ENCODE results near the gene DHRS1. TPM values are rescaled to one million over a fixed set of nuclear protein-coding genes. Genes with fewer than 3 reads are reported as not detected.

The DHRS1 gene
- total RNA-seq, 1 experiment from 2014 or later, result 34.7 TPM

- intact Hi-C loops (cut with micrococcal nuclease), result no loop called here
- H4K20me1 ChIP-seq (ENCODE audit: insufficient read depth), result no peaks in the 10 kb centered on the region
- ATAC-seq (no peak), DNase-seq (ENCODE audit: low read depth, low spot score) (no peak)
- POLR2A ChIA-PET, result no interaction called here
- RAD21 ChIA-PET (ENCODE audit: low non-redundant PET in 1 of 2, low total read pairs in 2 of 2, uncharacterized antibody in 2 of 2, unreplicated experiment in 2 of 2), result no interaction called here
- H3K9me2 ChIP-seq (ENCODE audit: insufficient read depth), result no peaks in the 10 kb centered on the region
- no peaks in the 10 kb centered on the region for H3K27me3 ChIP-seq (ENCODE audit: insufficient read depth, low read length)
- H3K36me3 ChIP-seq (ENCODE audit: control insufficient read depth in 1 of 2, insufficient read depth in 2 of 2, low read length in 2 of 2), result no peaks in the 10 kb centered on the region
- H2AFZ ChIP-seq (ENCODE audit: low read depth, low read length, poor library complexity, severe bottlenecking), result no peak within 1 kb of the TSS
- no peaks in the 10 kb centered on the region for H3K4me1 ChIP-seq (ENCODE audit: control insufficient read depth in 1 of 2, insufficient read depth in 2 of 2, low read length in 2 of 2)
- TF ChIP-seq POLR2A (IDR thresholded peaks at IDR 0.05; ENCODE audit: borderline replicate concordance, extremely low read depth, insufficient read depth, insufficient read length) (no peak), EZH2phosphoT487 (IDR thresholded peaks at IDR 0.05; ENCODE audit: borderline replicate concordance) (no peak), CBX3 (IDR thresholded peaks at IDR 0.05; ENCODE audit: low read depth) (no peak), ZFX (IDR thresholded peaks at IDR 0.05) (no peak), EZH2 (IDR thresholded peaks at IDR 0.05) (no peak), ZNF274 (IDR thresholded peaks at IDR 0.05; ENCODE audit: low read depth, low read length) (no peak), MAX (IDR thresholded peaks at IDR 0.05) (no peak)
- no peak within 1 kb of the TSS for H3K4me2 ChIP-seq (ENCODE audit: low read length)
- BruUV-seq (replicated peaks), result no TSS peak
- H3K9me3 ChIP-seq (ENCODE audit: control insufficient read depth in 1 of 2, insufficient read depth in 1 of 2, low read depth in 1 of 2, low read length in 2 of 2), result no peaks in the 10 kb centered on the region
- CTCF ChIA-PET, result no interaction called here
- no peak within 1 kb of the TSS for H3K4me3 ChIP-seq (replicated peaks in 1 of 2; ENCODE audit: low read depth in 1 of 2, low read length in 2 of 2)
- H3K9ac ChIP-seq (ENCODE audit: low read length), result no peak within 1 kb of the TSS
- H3K79me2 ChIP-seq (ENCODE audit: insufficient read depth, low read length), result no peaks in the 10 kb centered on the region
- H3K27ac ChIP-seq (ENCODE audit: low read depth, low read length), result no peak within 1 kb of the TSS
These were observed 39.9 kb upstream of the DHRS1 start, which contains the start of gene RIPK3 for GRCh38 chr14:24339284-24340151. Gene RIPK3 (minus strand): TSS chr14:24339991. CDS start chr14:24339826, 165 bp downstream.

GRCh38 chr14:24338843-24339242 lies 39.3 kb upstream of the DHRS1 start:
- Histone ChIP-seq H3K36me3 (ENCODE audit: control insufficient read depth in 1 of 2, insufficient read depth in 2 of 2, low read length in 2 of 2) (no peaks in the 10 kb centered on the region), H4K20me1 (ENCODE audit: insufficient read depth) (no peaks in the 10 kb centered on the region), H3K27ac (ENCODE audit: low read depth, low read length) (no peak overlapping the region), H3K4me3 (replicated peaks in 1 of 2; ENCODE audit: low read depth in 1 of 2, low read length in 2 of 2) (no peak overlapping the region), H3K9ac (ENCODE audit: low read length) (no peak overlapping the region), H3K4me1 (ENCODE audit: control insufficient read depth in 1 of 2, insufficient read depth in 2 of 2, low read length in 2 of 2) (peaks cover 3 to 6% of the 10 kb centered on the region in 2 experiments), H3K9me2 (ENCODE audit: insufficient read depth) (no peaks in the 10 kb centered on the region), H3K27me3 (ENCODE audit: insufficient read depth, low read length) (no peaks in the 10 kb centered on the region), H3K4me2 (ENCODE audit: low read length) (no peak overlapping the region), H2AFZ (ENCODE audit: low read depth, low read length, poor library complexity, severe bottlenecking) (no peak overlapping the region), H3K9me3 (ENCODE audit: control insufficient read depth in 1 of 2, insufficient read depth in 1 of 2, low read depth in 1 of 2, low read length in 2 of 2) (no peaks in the 10 kb centered on the region), H3K79me2 (ENCODE audit: insufficient read depth, low read length) (no peaks in the 10 kb centered on the region)
- CTCF ChIA-PET, result interaction anchor here (0.6 kb wide), 1 partner anchor 93 kb away, joined by 3 read pairs; no protein-coding TSS in a partner anchor
- POLR2A ChIA-PET, result no interaction called here
- DNase-seq (ENCODE audit: low read depth, low spot score) (no peak), ATAC-seq (no peak)
- BruUV-seq (replicated peaks), result no TSS peak
- intact Hi-C loops (cut with micrococcal nuclease), result no loop called here
- RAD21 ChIA-PET (ENCODE audit: low non-redundant PET in 1 of 2, low total read pairs in 2 of 2, uncharacterized antibody in 2 of 2, unreplicated experiment in 2 of 2), result no interaction called here
- TF ChIP-seq REST (IDR thresholded peaks at IDR 0.05; ENCODE audit: low read depth), result no peak
- TF ChIP-seq SRF (IDR thresholded peaks at IDR 0.05; ENCODE audit: low read depth), result no peak
- no peak for TF ChIP-seq POLR2A (IDR thresholded peaks at IDR 0.05; ENCODE audit: borderline replicate concordance, extremely low read depth, insufficient read depth, insufficient read length)
- TF ChIP-seq MAX (IDR thresholded peaks at IDR 0.05), result no peak
- TF ChIP-seq ZFX (IDR thresholded peaks at IDR 0.05), result no peak
- no peak for TF ChIP-seq CBX3 (IDR thresholded peaks at IDR 0.05; ENCODE audit: low read depth)
- TF ChIP-seq EZH2phosphoT487 (IDR thresholded peaks at IDR 0.05; ENCODE audit: borderline replicate concordance), result no peak
- TF ChIP-seq JUND (IDR thresholded peaks at IDR 0.05), result no peak
- no peak for TF ChIP-seq TCF7L2 (IDR thresholded peaks at IDR 0.05; ENCODE audit: borderline replicate concordance, extremely low read depth, insufficient read depth, insufficient read length)
- TF ChIP-seq EZH2 (IDR thresholded peaks at IDR 0.05), result no peak
- TF ChIP-seq ZNF274 (IDR thresholded peaks at IDR 0.05; ENCODE audit: low read depth, low read length), result no peak
- TF ChIP-seq RAD21 (IDR thresholded peaks at IDR 0.05; ENCODE audit: low read depth), result no peak
- no peak for TF ChIP-seq FOSL1 (IDR thresholded peaks at IDR 0.05; ENCODE audit: low read depth)
- no peak for TF ChIP-seq SIN3A (IDR thresholded peaks at IDR 0.05; ENCODE audit: low read depth)
- no peak for TF ChIP-seq YY1 (IDR thresholded peaks at IDR 0.05; ENCODE audit: extremely low read depth, insufficient replicate concordance, low read depth, low read length)
- no peak for TF ChIP-seq CEBPB (IDR thresholded peaks at IDR 0.05; ENCODE audit: low read depth)

Data from HCT116 (cell line).